ENCODE results near the gene PDE4B. TPM values are rescaled to one million over a fixed set of nuclear protein-coding genes. Genes with fewer than 3 reads are reported as not detected.

PDE4B gene
- total RNA-seq, 1 donor from 2014 or later, result 0.57 TPM

DNA sequence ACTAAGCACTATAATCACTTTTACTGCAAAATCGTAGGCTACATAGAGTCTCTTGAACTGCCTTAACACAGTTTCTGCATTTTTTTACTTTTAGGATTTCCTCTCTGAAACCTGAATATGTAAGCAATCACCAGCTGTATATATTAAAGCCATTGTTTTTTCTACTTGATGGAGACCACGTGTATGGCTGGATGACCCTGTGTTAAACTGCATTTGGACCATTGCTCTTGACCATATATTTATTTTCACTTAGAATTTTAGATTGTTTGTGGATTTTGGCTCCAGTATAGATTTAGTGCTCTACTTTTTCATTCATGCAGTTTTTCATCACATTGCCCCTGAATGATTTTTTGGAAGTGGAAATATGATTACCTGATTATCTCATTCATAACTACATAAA, 420.8 kb downstream of the PDE4B start:
- TF ChIP-seq, protein P1, sequence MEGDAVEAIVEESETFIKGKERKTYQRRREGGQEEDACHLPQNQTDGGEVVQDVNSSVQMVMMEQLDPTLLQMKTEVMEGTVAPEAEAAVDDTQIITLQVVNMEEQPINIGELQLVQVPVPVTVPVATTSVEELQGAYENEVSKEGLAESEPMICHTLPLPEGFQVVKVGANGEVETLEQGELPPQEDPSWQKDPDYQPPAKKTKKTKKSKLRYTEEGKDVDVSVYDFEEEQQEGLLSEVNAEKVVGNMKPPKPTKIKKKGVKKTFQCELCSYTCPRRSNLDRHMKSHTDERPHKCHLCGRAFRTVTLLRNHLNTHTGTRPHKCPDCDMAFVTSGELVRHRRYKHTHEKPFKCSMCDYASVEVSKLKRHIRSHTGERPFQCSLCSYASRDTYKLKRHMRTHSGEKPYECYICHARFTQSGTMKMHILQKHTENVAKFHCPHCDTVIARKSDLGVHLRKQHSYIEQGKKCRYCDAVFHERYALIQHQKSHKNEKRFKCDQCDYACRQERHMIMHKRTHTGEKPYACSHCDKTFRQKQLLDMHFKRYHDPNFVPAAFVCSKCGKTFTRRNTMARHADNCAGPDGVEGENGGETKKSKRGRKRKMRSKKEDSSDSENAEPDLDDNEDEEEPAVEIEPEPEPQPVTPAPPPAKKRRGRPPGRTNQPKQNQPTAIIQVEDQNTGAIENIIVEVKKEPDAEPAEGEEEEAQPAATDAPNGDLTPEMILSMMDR (IDR thresholded peaks at IDR 0.05), result no peak
- H3K4me3 Mint-ChIP-seq (ENCODE audit: unreplicated experiment), result no peak overlapping the region
- H3K4me1 Mint-ChIP-seq (ENCODE audit: low read depth), result no peaks in the 10 kb centered on the region
- no peak overlapping the region for H3K27ac Mint-ChIP-seq (ENCODE audit: unreplicated experiment)
- no peaks in the 10 kb centered on the region for H3K9me3 Mint-ChIP-seq (ENCODE audit: low read depth)
- DNase-seq (ENCODE audit: low spot score), result no peak
- H3K27me3 Mint-ChIP-seq (ENCODE audit: low read depth), result no peaks in the 10 kb centered on the region
- no peaks in the 10 kb centered on the region for H3K36me3 Mint-ChIP-seq (ENCODE audit: low read depth)

DNA sequence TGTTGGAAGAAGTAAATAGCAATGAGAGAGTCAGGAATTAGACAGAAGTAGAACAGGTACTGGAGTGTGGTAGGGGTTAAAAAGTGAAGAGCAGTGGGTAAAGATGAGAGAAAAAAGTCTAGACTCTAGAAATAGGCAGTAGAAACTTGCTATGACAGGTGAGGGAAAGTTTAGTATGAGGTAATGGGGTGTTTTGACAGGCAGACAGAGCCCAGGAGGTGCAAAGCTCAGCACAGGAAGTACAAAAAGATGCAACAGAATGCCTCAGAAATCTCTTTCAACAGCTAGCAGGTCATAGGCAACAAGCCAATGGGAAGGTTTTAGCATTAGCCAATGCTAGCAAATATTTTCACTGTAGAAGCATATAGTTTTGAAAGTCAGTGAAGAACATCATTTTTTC, 422.2 kb downstream of the PDE4B start:
- Mint-ChIP-seq H3K36me3 (ENCODE audit: low read depth) (no peaks in the 10 kb centered on the region), H3K27me3 (ENCODE audit: low read depth) (no peaks in the 10 kb centered on the region), H3K27ac (ENCODE audit: unreplicated experiment) (no peak overlapping the region), H3K9me3 (ENCODE audit: low read depth) (no peaks in the 10 kb centered on the region), H3K4me3 (ENCODE audit: unreplicated experiment) (no peak overlapping the region), H3K4me1 (ENCODE audit: low read depth) (no peaks in the 10 kb centered on the region)
- DNase-seq (ENCODE audit: low spot score), result no peak
- TF ChIP-seq, protein P1 (IDR thresholded peaks at IDR 0.05), result no peak

DNA sequence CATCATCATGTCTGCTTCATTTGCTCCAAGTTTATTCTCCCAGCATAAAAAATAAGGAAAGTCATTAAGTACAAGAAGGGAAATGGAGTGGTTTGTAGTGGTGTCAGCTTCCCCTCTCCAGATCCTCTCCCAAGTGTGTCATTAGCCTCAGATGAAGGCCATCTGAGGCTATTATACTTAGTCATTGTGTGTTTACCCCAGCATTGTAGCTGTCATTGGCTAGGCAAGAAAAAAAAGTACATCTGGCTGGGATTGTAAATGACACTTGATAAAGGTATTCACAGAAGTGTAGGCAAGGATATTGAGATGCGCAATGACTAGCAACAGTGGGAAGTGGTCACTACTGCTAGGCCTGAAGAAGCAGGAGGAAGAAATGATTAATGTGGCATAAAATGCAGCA, 424.3 kb downstream of the PDE4B start:
- TF ChIP-seq, protein P1 (IDR thresholded peaks at IDR 0.05), result no peak
- no peak overlapping the region for H3K27ac Mint-ChIP-seq (ENCODE audit: unreplicated experiment)
- no peaks in the 10 kb centered on the region for H3K4me1 Mint-ChIP-seq (ENCODE audit: low read depth)
- DNase-seq (ENCODE audit: low spot score), result no peak
- no peaks in the 10 kb centered on the region for H3K36me3 Mint-ChIP-seq (ENCODE audit: low read depth)
- no peak overlapping the region for H3K4me3 Mint-ChIP-seq (ENCODE audit: unreplicated experiment)
- no peaks in the 10 kb centered on the region for H3K27me3 Mint-ChIP-seq (ENCODE audit: low read depth)
- H3K9me3 Mint-ChIP-seq (ENCODE audit: low read depth), result no peaks in the 10 kb centered on the region

DNA sequence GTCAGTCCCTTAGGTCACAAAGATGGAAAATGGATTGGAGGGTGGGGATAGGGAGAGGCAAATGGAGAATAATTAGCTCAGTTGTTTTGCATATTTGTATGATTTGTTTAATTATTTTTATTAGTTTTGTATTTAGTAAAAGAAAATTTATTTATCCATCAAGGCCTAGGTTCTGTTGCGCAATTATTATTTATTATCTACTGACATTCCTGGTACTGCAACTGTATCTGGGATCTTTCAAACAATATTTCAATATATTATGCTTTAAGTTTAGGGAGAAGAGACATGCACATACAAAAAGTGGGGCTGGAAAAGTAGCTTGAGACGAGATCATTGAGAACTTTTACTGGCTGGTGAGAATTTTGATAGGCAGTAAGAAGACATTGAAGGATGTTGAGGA, 424.9 kb downstream of the PDE4B start:
- H3K27ac Mint-ChIP-seq (ENCODE audit: unreplicated experiment), result no peak overlapping the region
- no peak for DNase-seq (ENCODE audit: low spot score)
- H3K4me1 Mint-ChIP-seq (ENCODE audit: low read depth), result no peaks in the 10 kb centered on the region
- no peaks in the 10 kb centered on the region for H3K9me3 Mint-ChIP-seq (ENCODE audit: low read depth)
- H3K27me3 Mint-ChIP-seq (ENCODE audit: low read depth), result no peaks in the 10 kb centered on the region
- TF ChIP-seq, protein P1 (IDR thresholded peaks at IDR 0.05), result no peak
- H3K36me3 Mint-ChIP-seq (ENCODE audit: low read depth), result no peaks in the 10 kb centered on the region
- H3K4me3 Mint-ChIP-seq (ENCODE audit: unreplicated experiment), result no peak overlapping the region

DNA sequence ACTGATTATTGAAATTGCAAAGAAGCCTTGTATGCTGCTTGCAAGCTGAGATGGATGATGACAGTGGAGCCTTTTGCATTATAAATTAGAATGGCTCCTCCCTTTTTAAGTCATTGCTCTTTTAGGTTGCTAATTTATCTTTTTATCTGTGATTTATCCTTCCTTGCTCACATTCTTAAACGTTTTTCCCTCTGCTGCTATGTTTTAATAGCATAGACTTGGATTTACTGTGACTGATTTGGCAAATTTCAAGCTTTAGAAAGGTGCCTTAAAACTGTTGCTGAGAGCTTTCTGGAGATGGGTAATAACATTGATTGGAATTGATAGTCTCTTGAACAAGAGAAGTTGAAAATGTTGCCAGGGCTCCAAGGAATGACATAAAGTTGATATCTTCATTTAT, 427.8 kb downstream of the PDE4B start:
- Mint-ChIP-seq H3K27ac (ENCODE audit: unreplicated experiment) (no peak overlapping the region), H3K4me1 (ENCODE audit: low read depth) (no peaks in the 10 kb centered on the region), H3K27me3 (ENCODE audit: low read depth) (peaks cover 6% of the 10 kb centered on the region), H3K9me3 (ENCODE audit: low read depth) (no peaks in the 10 kb centered on the region), H3K36me3 (ENCODE audit: low read depth) (no peaks in the 10 kb centered on the region), H3K4me3 (ENCODE audit: unreplicated experiment) (no peak overlapping the region)
- TF ChIP-seq, protein P1 (IDR thresholded peaks at IDR 0.05), result no peak
- no peak for DNase-seq (ENCODE audit: low spot score)
